ENCODE results near the gene NR2E3.

NR2E3 gene

GRCh38 chr15:71792521-71792920, 17.8 kb upstream of the NR2E3 start:
- WGBS, result no CpG with 5 or more reads among the region's 2 CpGs
- Histone ChIP-seq H3K4me3 (ENCODE audit: insufficient read depth in 1 of 2, low read depth in 1 of 2, low read length in 2 of 2) (no peak overlapping the region), H3K36me3 (ENCODE audit: control insufficient read depth in 1 of 2, insufficient read depth in 2 of 2, low read depth in 1 of 2, low read length in 2 of 2) (no peaks in the 10 kb centered on the region)

GRCh38 chr15:71798641-71799040, 11.7 kb upstream of the NR2E3 start:
- Histone ChIP-seq H4K8ac (ENCODE audit: low read length) (no peak overlapping the region), H2BK5ac (ENCODE audit: low read depth, low read length, poor library complexity, severe bottlenecking) (no peak overlapping the region), H2AK5ac (ENCODE audit: low read length, severe bottlenecking) (no peak overlapping the region), H2BK12ac (ENCODE audit: low read length in 2 of 2) (no peak overlapping the region), H3K9ac (ENCODE audit: low read length) (no peak overlapping the region), H3K36me3 (ENCODE audit: control insufficient read depth in 1 of 2, insufficient read depth in 2 of 2, low read depth in 1 of 2, low read length in 2 of 2) (peaks cover 0 to 4% of the 10 kb centered on the region in 2 experiments), H3K27ac (ENCODE audit: low read length, poor library complexity, severe bottlenecking) (no peak overlapping the region), H3K4me1 (ENCODE audit: control insufficient read depth, insufficient read depth, low read depth, low read length) (peaks cover 8% of the 10 kb centered on the region), H3K4ac (ENCODE audit: low read depth in 1 of 2, low read length in 2 of 2) (no peak overlapping the region), H3K4me3 (ENCODE audit: insufficient read depth in 1 of 2, low read depth in 1 of 2, low read length in 2 of 2) (no peak overlapping the region), H3K18ac (ENCODE audit: low read depth in 1 of 2, low read length in 2 of 2) (no peak overlapping the region), H4K91ac (ENCODE audit: low read length) (no peak overlapping the region), H2AFZ (ENCODE audit: low read depth, low read length) (no peak overlapping the region), H3K23ac (ENCODE audit: low read length in 2 of 2) (no peak overlapping the region), H3K4me2 (ENCODE audit: low read length, poor library complexity, severe bottlenecking) (no peak overlapping the region), H3K27me3 (ENCODE audit: control insufficient read depth in 1 of 2, insufficient read depth in 1 of 2, low read length in 2 of 2) (no peaks in the 10 kb centered on the region), H3K79me1 (replicated peaks; ENCODE audit: low read length, poor library complexity, severe bottlenecking) (no peaks in the 10 kb centered on the region), H3K9me3 (ENCODE audit: control insufficient read depth, low read length) (no peaks in the 10 kb centered on the region), H2BK120ac (ENCODE audit: low read depth, low read length) (no peak overlapping the region), H2BK15ac (ENCODE audit: low read depth, poor library complexity, severe bottlenecking) (no peak overlapping the region), H3K14ac (ENCODE audit: low read length in 2 of 2) (no peak overlapping the region)
- WGBS, result 83% methylated on average over 6 of the region's 6 CpGs
- no peak for DNase-seq

More at GRCh38 chr15:71792521-71792920, 17.8 kb upstream of the NR2E3 start:
- Histone ChIP-seq H3K27me3 (ENCODE audit: control insufficient read depth in 1 of 2, insufficient read depth in 1 of 2, low read length in 2 of 2) (peaks cover 0 to 5% of the 10 kb centered on the region in 2 experiments), H3K18ac (ENCODE audit: low read depth in 1 of 2, low read length in 2 of 2) (no peak overlapping the region), H2AK5ac (ENCODE audit: low read length, severe bottlenecking) (no peak overlapping the region), H3K4me2 (ENCODE audit: low read length, poor library complexity, severe bottlenecking) (no peak overlapping the region), H2AFZ (ENCODE audit: low read depth, low read length) (no peak overlapping the region), H3K9me3 (ENCODE audit: control insufficient read depth, low read length) (no peaks in the 10 kb centered on the region), H3K79me1 (replicated peaks; ENCODE audit: low read length, poor library complexity, severe bottlenecking) (no peaks in the 10 kb centered on the region), H2BK5ac (ENCODE audit: low read depth, low read length, poor library complexity, severe bottlenecking) (no peak overlapping the region), H2BK120ac (ENCODE audit: low read depth, low read length) (no peak overlapping the region), H4K91ac (ENCODE audit: low read length) (no peak overlapping the region), H3K23ac (ENCODE audit: low read length in 2 of 2) (no peak overlapping the region), H3K27ac (ENCODE audit: low read length, poor library complexity, severe bottlenecking) (no peak overlapping the region), H3K4me1 (ENCODE audit: control insufficient read depth, insufficient read depth, low read depth, low read length) (peaks cover 17% of the 10 kb centered on the region), H3K14ac (ENCODE audit: low read length in 2 of 2) (no peak overlapping the region), H2BK12ac (ENCODE audit: low read length in 2 of 2) (no peak overlapping the region), H2BK15ac (ENCODE audit: low read depth, poor library complexity, severe bottlenecking) (no peak overlapping the region), H3K4ac (ENCODE audit: low read depth in 1 of 2, low read length in 2 of 2) (no peak overlapping the region), H4K8ac (ENCODE audit: low read length) (no peak overlapping the region), H3K9ac (ENCODE audit: low read length) (no peak overlapping the region)
- peak; percentile 53 for DNase-seq

GRCh38 chr15:71800190-71800589, 10.2 kb upstream of the NR2E3 start:
- Histone ChIP-seq H3K14ac (ENCODE audit: low read length in 2 of 2) (no peak overlapping the region), H4K8ac (ENCODE audit: low read length) (no peak overlapping the region), H3K4me3 (ENCODE audit: insufficient read depth in 1 of 2, low read depth in 1 of 2, low read length in 2 of 2) (no peak overlapping the region), H3K9ac (ENCODE audit: low read length) (no peak overlapping the region), H2BK12ac (ENCODE audit: low read length in 2 of 2) (no peak overlapping the region), H3K4ac (ENCODE audit: low read depth in 1 of 2, low read length in 2 of 2) (no peak overlapping the region), H2BK5ac (ENCODE audit: low read depth, low read length, poor library complexity, severe bottlenecking) (no peak overlapping the region), H2AFZ (ENCODE audit: low read depth, low read length) (no peak overlapping the region), H2BK15ac (ENCODE audit: low read depth, poor library complexity, severe bottlenecking) (no peak overlapping the region), H3K36me3 (ENCODE audit: control insufficient read depth in 1 of 2, insufficient read depth in 2 of 2, low read depth in 1 of 2, low read length in 2 of 2) (peaks cover 0 to 4% of the 10 kb centered on the region in 2 experiments), H3K18ac (ENCODE audit: low read depth in 1 of 2, low read length in 2 of 2) (peak overlapping the region in 1 of 2 experiments; percentile 3), H3K27me3 (ENCODE audit: control insufficient read depth in 1 of 2, insufficient read depth in 1 of 2, low read length in 2 of 2) (no peaks in the 10 kb centered on the region), H3K23ac (ENCODE audit: low read length in 2 of 2) (no peak overlapping the region), H4K91ac (ENCODE audit: low read length) (no peak overlapping the region), H2AK5ac (ENCODE audit: low read length, severe bottlenecking) (peak overlapping the region; percentile 79), H3K27ac (ENCODE audit: low read length, poor library complexity, severe bottlenecking) (no peak overlapping the region), H3K79me1 (replicated peaks; ENCODE audit: low read length, poor library complexity, severe bottlenecking) (no peaks in the 10 kb centered on the region), H2BK120ac (ENCODE audit: low read depth, low read length) (no peak overlapping the region), H3K4me2 (ENCODE audit: low read length, poor library complexity, severe bottlenecking) (no peak overlapping the region), H3K4me1 (ENCODE audit: control insufficient read depth, insufficient read depth, low read depth, low read length) (peaks cover 15% of the 10 kb centered on the region), H3K9me3 (ENCODE audit: control insufficient read depth, low read length) (no peaks in the 10 kb centered on the region)
- no peak for DNase-seq
- 95% methylated on average over 3 of the region's 3 CpGs for WGBS

DNA sequence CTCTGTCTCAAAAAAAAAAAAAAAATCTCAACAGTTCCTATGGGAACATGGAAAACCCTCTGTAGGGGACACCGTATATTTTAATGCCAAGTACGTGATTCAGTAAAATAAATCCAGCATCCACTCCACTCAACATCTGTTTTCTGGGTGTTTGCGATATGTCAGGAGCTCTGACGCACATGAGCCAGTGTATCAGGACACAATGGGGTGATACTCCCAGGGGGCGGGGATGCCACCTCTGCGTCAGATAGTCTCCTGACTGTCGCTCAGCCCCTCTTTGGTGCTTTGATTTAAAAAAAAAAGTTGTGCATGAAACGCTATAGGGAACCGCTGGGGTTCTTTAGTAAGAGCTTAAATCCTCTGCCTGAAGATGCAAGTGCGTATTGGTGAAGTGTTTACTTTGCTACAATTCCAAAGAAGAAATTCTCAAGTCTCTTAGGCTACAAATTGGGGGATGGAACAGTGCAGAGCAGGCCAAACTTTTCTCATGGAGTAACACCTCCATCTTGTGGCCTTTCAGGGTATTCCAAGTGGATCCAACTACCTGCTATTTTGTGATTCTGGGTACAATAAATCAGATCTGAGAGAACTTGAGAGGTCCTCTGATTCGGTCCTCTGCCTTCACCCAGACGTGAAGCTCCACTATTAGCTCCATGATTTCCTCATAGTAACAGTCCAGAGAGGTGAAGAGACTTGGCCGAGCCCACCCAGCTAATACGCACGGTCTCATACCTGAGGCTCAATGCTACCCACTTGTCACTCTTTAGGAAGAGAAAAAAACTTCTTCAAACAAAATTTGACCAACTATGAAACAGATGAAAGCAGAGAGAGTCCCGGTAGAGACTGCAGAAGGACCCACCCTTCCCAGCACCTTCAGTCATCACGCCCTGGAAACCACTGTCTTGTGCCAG, 9.3 kb upstream of the NR2E3 start:
- Histone ChIP-seq H2BK15ac (ENCODE audit: low read depth, poor library complexity, severe bottlenecking) (no peak overlapping the region), H3K27me3 (ENCODE audit: control insufficient read depth in 1 of 2, insufficient read depth in 1 of 2, low read length in 2 of 2) (no peaks in the 10 kb centered on the region), H3K4me2 (ENCODE audit: low read length, poor library complexity, severe bottlenecking) (peak overlapping the region; percentile 1), H3K4me1 (ENCODE audit: control insufficient read depth, insufficient read depth, low read depth, low read length) (peaks cover 17% of the 10 kb centered on the region), H2AFZ (ENCODE audit: low read depth, low read length) (no peak overlapping the region), H4K8ac (ENCODE audit: low read length) (no peak overlapping the region), H3K4ac (ENCODE audit: low read depth in 1 of 2, low read length in 2 of 2) (no peak overlapping the region), H3K23ac (ENCODE audit: low read length in 2 of 2) (no peak overlapping the region), H3K36me3 (ENCODE audit: control insufficient read depth in 1 of 2, insufficient read depth in 2 of 2, low read depth in 1 of 2, low read length in 2 of 2) (peaks cover 0 to 4% of the 10 kb centered on the region in 2 experiments), H3K14ac (ENCODE audit: low read length in 2 of 2) (no peak overlapping the region), H3K9ac (ENCODE audit: low read length) (no peak overlapping the region), H3K9me3 (ENCODE audit: control insufficient read depth, low read length) (no peaks in the 10 kb centered on the region), H2BK12ac (ENCODE audit: low read length in 2 of 2) (no peak overlapping the region), H4K91ac (ENCODE audit: low read length) (no peak overlapping the region), H3K79me1 (replicated peaks; ENCODE audit: low read length, poor library complexity, severe bottlenecking) (no peaks in the 10 kb centered on the region), H2AK5ac (ENCODE audit: low read length, severe bottlenecking) (peak overlapping the region; percentile 98), H3K4me3 (ENCODE audit: insufficient read depth in 1 of 2, low read depth in 1 of 2, low read length in 2 of 2) (no peak overlapping the region), H2BK5ac (ENCODE audit: low read depth, low read length, poor library complexity, severe bottlenecking) (peak overlapping the region; percentile 39), H3K27ac (ENCODE audit: low read length, poor library complexity, severe bottlenecking) (peak overlapping the region; percentile 17), H3K18ac (ENCODE audit: low read depth in 1 of 2, low read length in 2 of 2) (no peak overlapping the region), H2BK120ac (ENCODE audit: low read depth, low read length) (no peak overlapping the region)
- DNase-seq, result peak; percentile 83
- WGBS, result 65% methylated on average over 16 of the region's 17 CpGs
